ENCODE measurements around the gene AFMID. TPM values are rescaled to one million over a fixed set of nuclear protein-coding genes. Genes with fewer than 3 reads are reported as not detected.
"Not testable (repeated sequence)": the region's sequence is repeated elsewhere in the genome, so short reads cannot be mapped to it uniquely, and the experiment has no call there.

Gene AFMID
- total RNA-seq, 2 experiments from 2014 or later: 9.2 to 14.0 TPM

DNA sequence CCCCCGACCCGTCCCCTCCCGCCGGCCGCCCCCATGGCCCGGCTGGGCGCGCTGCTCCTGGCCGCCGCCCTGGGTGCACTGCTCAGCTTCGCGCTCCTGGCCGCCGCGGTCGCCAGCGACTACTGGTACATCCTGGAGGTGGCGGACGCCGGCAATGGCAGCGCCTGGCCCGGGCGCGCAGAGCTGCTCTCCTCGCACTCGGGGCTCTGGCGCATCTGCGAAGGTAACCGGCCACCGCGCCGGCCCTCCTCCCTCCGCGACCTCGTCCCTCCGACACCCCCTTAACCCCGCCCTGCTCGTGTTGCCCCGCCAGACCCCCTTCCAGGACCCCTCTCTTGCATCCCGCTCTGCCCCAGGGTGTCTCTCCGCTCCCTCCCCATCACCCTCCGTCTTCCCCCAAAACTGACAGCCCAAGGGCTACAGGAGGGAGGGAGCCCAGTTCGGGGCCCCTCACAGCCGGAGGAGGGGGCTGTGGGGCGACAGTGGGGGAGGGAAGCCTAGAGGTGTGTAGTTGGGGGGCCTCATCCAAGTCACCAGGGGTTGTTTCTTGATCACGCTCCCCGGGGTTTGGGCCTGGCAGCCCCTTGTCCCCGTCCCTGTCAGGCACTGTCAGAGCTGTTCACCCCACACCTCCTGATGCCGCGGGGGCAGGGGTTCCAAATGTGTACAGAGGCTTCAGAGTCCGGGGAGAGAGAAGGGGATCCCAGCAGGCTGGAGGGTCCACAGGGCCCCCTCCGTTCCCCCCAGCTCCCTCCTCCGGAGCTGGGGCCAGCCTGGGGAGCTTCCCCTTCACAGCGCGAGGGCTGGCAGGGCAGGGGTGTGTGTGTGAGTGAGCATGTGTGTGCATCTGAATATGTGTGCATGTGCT is 45.1 kb downstream of the AFMID start:
- peaks cover 7% of the 10 kb centered on the region for H3K4me1 Mint-ChIP-seq
- ChIA-PET CTCF (interaction anchor here (1.6 kb wide), 1 partner anchor 19 kb away, joined by 5 read pairs; no protein-coding TSS in a partner anchor), POLR2A (no interaction called here)

GRCh38 chr17:78232859-78233173 is 45.7 kb downstream of the AFMID start:
- Mint-ChIP-seq H3K36me3 (ENCODE audit: low read depth) (no peaks in the 10 kb centered on the region), H3K27ac (no peak overlapping the region), H3K27me3 (peaks cover 33% of the 10 kb centered on the region), H3K4me3 (no peak overlapping the region), H3K9me3 (no peaks in the 10 kb centered on the region), H3K4me1 (peaks cover 7% of the 10 kb centered on the region)
- DNase-seq: no peak
- CTCF ChIA-PET: interaction anchor here (1.6 kb wide), 1 partner anchor 18 kb away, joined by 5 read pairs; no protein-coding TSS in a partner anchor
- POLR2A ChIA-PET: no interaction called here

More for the DNA sequence above, 45.1 kb downstream of the AFMID start:
- no peaks in the 10 kb centered on the region for H3K9me3 Mint-ChIP-seq
- no peaks in the 10 kb centered on the region for H3K36me3 Mint-ChIP-seq (ENCODE audit: low read depth)
- peaks cover 36% of the 10 kb centered on the region for H3K27me3 Mint-ChIP-seq
- H3K27ac Mint-ChIP-seq: no peak overlapping the region
- H3K4me3 Mint-ChIP-seq: no peak overlapping the region
- DNase-seq: peak; percentile 34

DNA sequence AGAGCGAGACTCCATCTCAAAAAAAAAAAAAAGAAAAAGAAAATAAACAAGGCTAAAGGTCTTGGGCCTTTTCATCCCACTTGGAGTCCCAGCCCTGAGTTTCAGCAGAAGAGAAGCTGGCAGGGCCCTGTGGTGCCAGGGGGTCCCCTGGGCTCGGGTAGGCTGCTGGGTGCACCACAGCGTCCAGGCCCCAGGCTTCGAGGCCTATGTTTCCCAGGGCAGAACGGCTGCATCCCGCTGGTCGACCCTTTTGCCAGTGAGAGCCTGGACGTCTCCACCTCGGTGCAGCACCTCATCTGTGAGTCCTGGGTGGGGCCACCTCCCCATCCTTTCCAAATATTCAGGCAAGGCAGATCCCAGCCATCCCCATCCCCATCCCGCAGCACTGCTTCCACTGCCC is 46.5 kb downstream of the AFMID start:
- Mint-ChIP-seq H3K9me3 (no peaks in the 10 kb centered on the region), H3K4me3 (no peak overlapping the region), H3K27ac (no peak overlapping the region), H3K36me3 (ENCODE audit: low read depth) (no peaks in the 10 kb centered on the region), H3K4me1 (peaks cover 7% of the 10 kb centered on the region), H3K27me3 (peaks cover 32% of the 10 kb centered on the region)
- ChIA-PET CTCF (no interaction called here), POLR2A (no interaction called here)
- DNase-seq: no peak

- H3K27ac Mint-ChIP-seq: no peak overlapping the region
- no peaks in the 10 kb centered on the region for H3K36me3 Mint-ChIP-seq (ENCODE audit: low read depth)
- H3K27me3 Mint-ChIP-seq: peaks cover 32% of the 10 kb centered on the region
- peaks cover 7% of the 10 kb centered on the region for H3K4me1 Mint-ChIP-seq
- ChIA-PET CTCF (no interaction called here), POLR2A (no interaction called here)
- H3K4me3 Mint-ChIP-seq: no peak overlapping the region
- DNase-seq: no peak
- H3K9me3 Mint-ChIP-seq: no peaks in the 10 kb centered on the region
Measured at GRCh38 chr17:78234261-78234865, 47.2 kb downstream of the AFMID start.

GRCh38 chr17:78235022-78235421 is 47.9 kb downstream of the AFMID start:
- H3K4me3 Mint-ChIP-seq; DNase-seq; CTCF ChIA-PET; H3K9me3 Mint-ChIP-seq; POLR2A ChIA-PET; H3K36me3 Mint-ChIP-seq (ENCODE audit: low read depth); H3K4me1 Mint-ChIP-seq; H3K27ac Mint-ChIP-seq: not testable (repeated sequence)
- peaks cover 30% of the 10 kb centered on the region for H3K27me3 Mint-ChIP-seq

DNA sequence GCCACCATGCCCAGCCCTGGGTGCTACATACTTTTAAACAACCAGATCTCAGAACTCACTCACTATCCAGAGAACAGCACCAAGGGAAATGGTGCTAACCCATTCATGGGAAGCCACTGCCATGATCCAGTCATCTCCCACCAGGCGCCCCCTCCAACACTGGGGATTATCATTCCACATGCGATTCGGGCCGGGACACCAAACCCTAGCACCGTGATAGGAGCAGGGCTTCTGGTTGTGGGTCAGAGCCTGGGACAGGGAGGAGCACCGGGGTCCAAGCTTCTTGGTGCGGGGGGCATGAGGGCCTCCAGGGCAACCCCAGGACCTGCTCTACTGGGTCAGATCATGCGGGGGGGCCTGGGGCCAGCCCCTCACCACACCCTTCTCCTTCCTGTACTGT is 48.7 kb downstream of the AFMID start:
- Mint-ChIP-seq H3K4me3 (no peak overlapping the region), H3K27ac (no peak overlapping the region), H3K4me1 (peaks cover 5% of the 10 kb centered on the region), H3K36me3 (ENCODE audit: low read depth) (no peaks in the 10 kb centered on the region), H3K27me3 (peaks cover 22% of the 10 kb centered on the region), H3K9me3 (no peaks in the 10 kb centered on the region)
- ChIA-PET POLR2A (no interaction called here), CTCF (no interaction called here)
- DNase-seq: no peak

- Mint-ChIP-seq H3K4me3 (no peak overlapping the region), H3K27me3 (peaks cover 15% of the 10 kb centered on the region), H3K36me3 (ENCODE audit: low read depth) (no peaks in the 10 kb centered on the region), H3K27ac (no peak overlapping the region), H3K9me3 (no peaks in the 10 kb centered on the region), H3K4me1 (peaks cover 5% of the 10 kb centered on the region)
- POLR2A ChIA-PET: interaction anchor here (1.1 to 1.3 kb wide), 2 partner anchors 8 to 92 kb away, joined by 3 read pairs; no protein-coding TSS in a partner anchor
- CTCF ChIA-PET: no interaction called here
- no peak for DNase-seq
Measured at GRCh38 chr17:78236362-78237127, 49.4 kb downstream of the AFMID start.

DNA sequence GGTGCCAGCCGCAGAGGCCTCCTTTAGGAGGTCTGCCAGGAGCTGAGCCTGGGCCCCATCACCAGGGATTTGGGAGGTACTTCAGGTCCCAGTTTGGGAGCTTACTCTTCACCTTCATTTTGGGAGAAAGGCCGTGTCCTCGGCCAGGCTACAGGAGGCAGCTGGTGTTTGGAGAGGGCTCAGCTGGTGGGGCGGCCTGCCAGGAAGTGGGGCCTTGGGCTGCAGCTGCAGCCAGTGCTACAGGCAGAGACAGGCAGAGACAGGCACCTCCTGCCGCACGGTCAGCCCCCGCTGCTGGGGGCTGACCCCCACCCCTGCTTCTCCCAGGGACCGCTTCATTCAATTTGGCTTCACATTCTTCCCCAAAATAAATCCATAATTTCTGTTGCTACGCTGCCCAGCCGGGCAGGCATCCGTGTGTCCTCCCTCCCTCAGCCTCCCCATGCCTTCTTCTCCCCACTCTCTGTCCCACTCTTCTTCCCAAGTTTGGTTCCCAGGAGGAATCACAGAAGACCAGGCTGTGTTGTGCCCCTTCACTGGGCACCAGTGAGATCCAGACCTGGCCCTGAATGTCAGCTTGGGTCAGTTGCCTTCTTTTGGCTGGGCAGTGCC is 50.3 kb downstream of the AFMID start:
- ChIA-PET CTCF (interaction anchor here (0.6 to 0.8 kb wide), 2 partner anchors 13 to 14 kb away, joined by 3 to 5 read pairs; no protein-coding TSS in a partner anchor), POLR2A (interaction anchor here (1.1 to 1.3 kb wide), 3 partner anchors 9 to 93 kb away, joined by 3 read pairs; no protein-coding TSS in a partner anchor)
- Mint-ChIP-seq H3K27ac (no peak overlapping the region), H3K36me3 (ENCODE audit: low read depth) (no peaks in the 10 kb centered on the region), H3K4me1 (peaks cover 3% of the 10 kb centered on the region), H3K9me3 (no peaks in the 10 kb centered on the region), H3K27me3 (peaks cover 9% of the 10 kb centered on the region), H3K4me3 (no peak overlapping the region)
- DNase-seq: no peak

DNA sequence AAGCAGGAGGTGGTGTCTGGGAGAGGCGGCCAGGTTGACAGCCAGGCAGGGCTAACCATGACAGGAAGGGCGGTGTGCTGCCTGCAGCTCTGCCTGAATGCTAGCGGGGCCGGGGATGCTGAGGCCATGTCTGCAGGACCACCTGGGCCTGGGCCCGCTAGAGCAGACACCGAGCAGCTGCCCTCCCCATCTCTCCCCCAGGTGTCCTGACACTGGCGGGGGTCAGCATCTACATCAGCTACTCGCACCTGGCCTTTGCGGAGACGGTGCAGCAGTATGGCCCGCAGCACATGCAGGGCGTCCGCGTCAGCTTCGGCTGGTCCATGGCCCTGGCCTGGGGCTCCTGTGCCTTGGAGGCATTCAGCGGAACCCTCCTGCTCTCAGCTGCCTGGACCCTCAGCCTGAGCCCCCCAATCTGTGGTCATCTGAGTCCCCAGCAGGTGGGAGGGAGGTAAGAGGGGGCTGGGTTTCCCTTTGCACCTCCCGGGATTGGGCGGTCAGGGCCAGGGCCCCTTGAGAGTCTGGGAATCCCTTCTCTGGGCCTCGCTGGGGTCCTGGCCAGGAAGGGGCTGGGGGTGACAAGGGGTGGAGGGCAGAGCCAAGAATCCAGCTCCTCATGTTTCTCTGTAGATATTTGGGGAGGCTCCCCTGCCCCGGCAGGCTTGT is 51.8 kb downstream of the AFMID start:
- no peak for DNase-seq
- Mint-ChIP-seq H3K27me3 (peaks cover 1% of the 10 kb centered on the region), H3K36me3 (ENCODE audit: low read depth) (no peaks in the 10 kb centered on the region), H3K9me3 (no peaks in the 10 kb centered on the region), H3K4me3 (no peak overlapping the region), H3K4me1 (no peaks in the 10 kb centered on the region), H3K27ac (no peak overlapping the region)
- POLR2A ChIA-PET: no interaction called here
- CTCF ChIA-PET: interaction anchor here (1.4 kb wide), 1 partner anchor 13 kb away, joined by 4 read pairs; no protein-coding TSS in a partner anchor

DNA sequence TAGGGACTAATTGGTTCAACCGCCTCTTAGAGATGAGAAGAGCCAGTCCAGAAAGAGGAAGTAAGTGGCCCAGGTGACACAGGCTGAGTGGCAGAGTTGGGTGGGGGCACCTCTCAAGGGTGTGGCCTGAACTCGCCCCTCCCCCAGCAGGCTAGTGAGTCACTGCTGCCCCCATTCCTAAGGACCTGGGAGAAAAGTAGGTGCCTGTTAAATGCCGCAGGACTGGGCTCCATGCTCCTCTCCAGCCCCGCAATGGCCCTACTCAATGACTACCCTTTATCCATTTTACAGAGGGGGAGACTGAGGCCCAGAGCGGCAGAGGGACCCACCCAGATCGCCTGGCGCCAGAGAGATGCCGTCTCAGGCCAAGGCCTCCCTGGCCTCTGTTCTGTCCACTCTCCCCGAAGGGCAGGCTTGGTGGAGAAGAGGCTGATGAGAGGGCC is 52.3 kb downstream of the AFMID start:
- no peaks in the 10 kb centered on the region for H3K27me3 Mint-ChIP-seq
- POLR2A ChIA-PET: no interaction called here
- no peak overlapping the region for H3K4me3 Mint-ChIP-seq
- H3K36me3 Mint-ChIP-seq (ENCODE audit: low read depth): no peaks in the 10 kb centered on the region
- no peak for DNase-seq
- H3K27ac Mint-ChIP-seq: no peak overlapping the region
- CTCF ChIA-PET: interaction anchor here (1.4 kb wide), 1 partner anchor 12 kb away, joined by 4 read pairs; no protein-coding TSS in a partner anchor
- no peaks in the 10 kb centered on the region for H3K9me3 Mint-ChIP-seq
- no peaks in the 10 kb centered on the region for H3K4me1 Mint-ChIP-seq

DNA sequence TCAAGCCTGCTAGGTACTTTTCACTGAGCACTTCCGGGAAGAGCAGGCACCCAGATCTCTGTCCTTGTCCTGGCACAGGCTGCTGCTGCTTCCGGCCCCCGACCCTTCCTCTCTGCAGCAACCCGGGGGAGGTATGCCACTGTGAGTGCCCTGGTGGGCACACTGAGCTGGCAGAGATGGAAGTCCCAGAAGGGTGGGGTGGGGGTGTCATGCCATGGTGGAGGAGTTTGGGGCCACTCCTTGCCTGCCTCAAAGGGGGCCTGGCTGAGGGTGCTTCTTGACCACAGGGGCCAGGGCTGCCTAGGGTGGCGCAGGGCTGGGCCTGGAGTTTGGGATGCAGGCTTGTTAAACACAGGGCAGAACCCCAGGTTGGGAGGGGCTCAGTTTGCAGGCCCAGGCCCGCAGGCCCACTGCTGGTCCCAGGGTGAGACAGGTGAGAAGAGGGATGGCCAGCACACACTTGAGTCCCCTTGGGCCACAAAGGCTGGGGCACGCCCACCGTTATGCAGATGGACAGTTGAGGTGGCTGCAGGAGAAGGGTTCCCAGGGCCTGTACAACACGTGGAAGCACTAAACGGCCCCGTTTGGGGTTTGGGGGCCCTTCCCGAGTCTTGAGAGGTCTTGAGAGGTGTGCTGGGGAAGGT is 53.0 kb downstream of the AFMID start:
- Mint-ChIP-seq H3K9me3 (no peaks in the 10 kb centered on the region), H3K27ac (no peak overlapping the region), H3K27me3 (no peaks in the 10 kb centered on the region), H3K4me3 (no peak overlapping the region), H3K4me1 (no peaks in the 10 kb centered on the region), H3K36me3 (ENCODE audit: low read depth) (no peaks in the 10 kb centered on the region)
- DNase-seq: no peak
- ChIA-PET POLR2A (no interaction called here), CTCF (no interaction called here)

DNA sequence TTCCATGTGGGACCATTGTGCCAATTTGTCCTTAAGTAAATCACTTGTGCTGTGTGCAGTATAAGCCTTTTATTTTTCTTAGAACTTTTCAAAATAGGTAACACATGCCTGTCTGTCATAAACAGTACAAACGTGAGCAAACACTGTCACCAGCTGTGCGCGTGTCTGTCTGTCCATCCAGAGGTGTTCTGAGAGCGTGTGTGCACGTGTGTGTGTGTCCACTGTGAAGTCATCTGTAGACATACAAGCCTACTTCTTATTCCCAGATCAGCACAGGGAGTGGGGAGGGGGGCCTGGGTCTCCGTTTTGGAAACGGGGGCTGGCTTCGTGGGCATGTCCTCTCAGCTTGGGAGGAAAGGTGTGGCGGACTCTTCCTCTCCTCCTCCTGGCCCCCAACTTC is 53.7 kb downstream of the AFMID start:
- Mint-ChIP-seq H3K9me3 (no peaks in the 10 kb centered on the region), H3K27me3 (no peaks in the 10 kb centered on the region), H3K4me1 (no peaks in the 10 kb centered on the region), H3K4me3 (no peak overlapping the region), H3K36me3 (ENCODE audit: low read depth) (no peaks in the 10 kb centered on the region), H3K27ac (no peak overlapping the region)
- DNase-seq: no peak
- CTCF ChIA-PET: no interaction called here
- POLR2A ChIA-PET: no interaction called here

All from activated CD4-positive, alpha-beta memory T cell treated with anti-CD3 and anti-CD28 coated beads, Interleukin-2, amount 10 ng/mL, durations not matched to agents 7 days and 5 days (primary cell).